RCC 7860 (cell line): ENCODE data around the gene SLC39A11.
A peak's percentile ranks its signal among the peaks of the same experiment; 100 is the strongest.
"Not testable (repeated sequence)": the region's sequence is repeated elsewhere in the genome, so short reads cannot be mapped to it uniquely, and the experiment has no call there.

Experiments used
- DNase-seq: peaks from one replicate; pipeline ENCODE4 v3.0.0-alpha.2; 2015; ENCODE audit warnings: low spot score
- FAIRE-seq: peaks from 2 replicates; lab custom pipeline; 2012; peaks lifted over from hg19 to GRCh38; lab: Jason Lieb, UNC

Gene SLC39A11

DNA sequence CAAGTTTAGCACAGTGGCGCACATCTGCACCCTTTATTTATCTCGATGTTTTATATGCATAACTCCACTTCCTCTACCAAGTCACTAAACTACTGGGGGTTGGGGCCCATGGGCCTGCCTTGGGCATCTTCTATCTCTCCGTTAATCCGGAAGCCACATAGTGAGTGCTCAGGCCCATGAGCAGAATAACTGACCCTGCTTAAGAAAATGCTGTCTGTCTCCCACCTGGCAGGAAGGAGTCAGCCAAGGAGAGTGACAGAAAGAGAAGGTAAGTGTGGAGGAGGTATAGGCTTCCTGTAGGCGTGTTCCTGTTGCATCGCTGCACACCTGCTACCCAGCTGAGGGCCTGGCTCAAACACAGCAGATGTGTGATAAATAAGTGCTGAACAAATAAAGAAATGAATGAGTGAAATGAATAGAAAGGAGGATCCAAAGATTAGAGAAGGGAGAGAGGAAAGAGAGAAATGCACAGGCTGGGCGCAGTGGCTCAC is 320.1 kb downstream of the SLC39A11 start:
- DNase-seq (no peak), FAIRE-seq (no peak)

- FAIRE-seq = no peak
- DNase-seq = no peak
These were observed 320.8 kb downstream of the SLC39A11 start for GRCh38 chr17:72771734-72772133.

GRCh38 chr17:72766761-72767356 is 325.6 kb downstream of the SLC39A11 start:
- FAIRE-seq (peak; percentile 26), DNase-seq (peak; percentile 42)

DNA sequence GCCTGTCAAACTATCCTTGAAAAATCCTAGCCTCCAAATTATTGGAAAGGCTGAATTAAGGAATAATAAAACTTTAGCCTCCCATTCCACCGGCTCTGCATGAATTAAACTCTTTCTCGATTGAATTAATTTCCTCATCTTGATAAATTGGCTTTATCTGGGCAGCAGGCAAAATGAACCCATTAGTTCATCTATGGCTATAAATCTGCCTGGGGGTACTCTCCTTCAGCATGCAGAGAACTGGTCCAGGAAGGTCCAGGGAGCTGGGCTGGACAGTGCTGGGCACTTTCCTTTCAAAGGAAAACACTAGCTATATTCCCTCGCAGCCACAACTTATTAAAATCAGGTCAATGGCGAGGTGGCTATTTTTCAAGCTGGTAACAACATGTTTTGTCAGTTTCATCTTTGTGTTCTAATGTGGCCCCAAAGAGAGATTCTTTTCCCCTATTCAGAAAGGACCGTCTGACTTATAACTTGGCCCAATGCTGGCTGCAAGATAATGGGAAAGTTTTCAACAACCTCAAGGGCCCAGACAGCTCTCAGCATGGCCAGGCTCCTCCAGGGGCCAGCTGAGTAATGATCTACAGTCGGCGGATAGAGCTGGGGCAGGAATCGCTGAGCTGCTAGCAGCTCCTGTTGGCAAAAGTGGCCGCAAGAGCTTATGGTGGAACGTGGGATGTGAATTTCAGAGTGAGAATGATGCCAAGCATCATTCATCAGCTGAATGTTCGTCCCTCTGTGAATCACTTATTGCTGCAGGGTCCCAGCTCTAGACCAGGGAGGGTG is 326.9 kb downstream of the SLC39A11 start:
- no peak for DNase-seq
- no peak for FAIRE-seq

- peak; percentile 67 for DNase-seq
- peak; percentile 87 for FAIRE-seq
These were observed 327.9 kb downstream of the SLC39A11 start for GRCh38 chr17:72764632-72765041.

DNA sequence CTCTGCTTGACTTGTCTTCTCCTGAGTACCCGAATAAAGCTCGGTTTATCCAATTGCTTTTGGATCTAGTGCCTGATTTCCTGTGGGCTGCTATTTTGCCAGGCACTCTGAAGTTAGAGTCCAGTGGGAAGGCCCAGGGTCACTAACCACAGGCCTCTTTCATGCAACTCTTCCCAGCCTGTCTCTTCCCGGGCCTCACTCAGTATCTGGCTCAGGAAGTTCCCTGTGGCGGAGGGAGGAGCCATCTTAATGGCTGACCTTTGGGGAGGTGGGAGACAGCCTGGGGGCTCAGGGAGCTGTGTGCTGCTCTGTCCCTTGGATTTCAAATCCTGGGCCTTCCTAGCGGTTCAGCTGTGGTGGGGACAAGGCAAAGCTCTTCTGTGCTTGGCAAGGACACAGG is 328.5 kb downstream of the SLC39A11 start:
- FAIRE-seq (no peak), DNase-seq (no peak)

- not testable (repeated sequence) for DNase-seq, FAIRE-seq
These were observed 330.5 kb downstream of the SLC39A11 start for GRCh38 chr17:72761893-72762575.

GRCh38 chr17:72761431-72761830 is 331.1 kb downstream of the SLC39A11 start:
- FAIRE-seq = no peak
- no peak for DNase-seq

DNA sequence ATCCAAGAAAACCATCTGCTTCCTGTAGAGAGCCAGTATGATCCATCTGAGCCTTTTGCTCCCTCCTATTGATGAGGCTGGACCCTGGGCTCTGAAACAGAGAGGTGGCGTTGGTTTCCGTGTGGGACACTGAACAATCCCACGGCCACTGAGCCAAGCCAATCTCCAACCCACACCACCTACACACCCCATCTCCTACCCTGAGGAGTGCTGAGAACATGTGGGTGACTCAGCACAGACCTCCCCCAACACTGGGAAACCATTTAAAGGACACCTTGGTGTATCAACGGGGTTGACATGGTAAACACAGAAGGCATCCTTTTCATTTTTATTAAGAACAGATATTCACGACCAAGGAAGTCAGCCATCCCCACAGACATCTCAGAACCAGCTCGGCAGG is 332.1 kb downstream of the SLC39A11 start:
- FAIRE-seq = no peak
- DNase-seq = no peak

- DNase-seq (no peak), FAIRE-seq (no peak)
These were observed 333.2 kb downstream of the SLC39A11 start for GRCh38 chr17:72759301-72759700.

GRCh38 chr17:72756256-72756655 is 336.2 kb downstream of the SLC39A11 start:
- FAIRE-seq (no peak), DNase-seq (no peak)

GRCh38 chr17:72754513-72754912 is 338.0 kb downstream of the SLC39A11 start:
- DNase-seq = peak; percentile 24
- FAIRE-seq = no peak

GRCh38 chr17:72751746-72752145 is 340.7 kb downstream of the SLC39A11 start:
- FAIRE-seq (no peak), DNase-seq (no peak)

DNA sequence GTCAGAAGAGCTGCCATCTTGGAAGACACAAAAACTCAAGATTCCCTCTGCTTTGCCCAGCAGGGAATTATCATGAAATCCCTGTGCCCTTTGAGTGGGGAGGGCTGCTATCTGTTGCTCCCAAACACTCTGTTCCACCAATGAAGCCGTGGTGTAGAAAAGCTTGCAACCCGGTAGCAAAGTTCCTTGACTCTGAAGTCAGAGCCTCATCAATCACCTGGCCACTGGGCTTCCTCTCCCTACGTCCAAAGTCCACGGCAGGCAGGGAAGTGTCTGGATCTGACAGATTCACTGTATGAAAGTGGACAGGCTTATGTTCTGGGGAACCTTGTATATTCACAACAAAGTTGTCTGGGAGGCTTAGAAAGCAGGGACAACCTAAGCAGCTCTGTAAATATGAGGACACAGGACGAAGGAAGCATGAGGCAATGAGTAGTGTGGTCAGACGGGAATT is 343.3 kb downstream of the SLC39A11 start:
- DNase-seq = no peak
- FAIRE-seq = no peak

DNA sequence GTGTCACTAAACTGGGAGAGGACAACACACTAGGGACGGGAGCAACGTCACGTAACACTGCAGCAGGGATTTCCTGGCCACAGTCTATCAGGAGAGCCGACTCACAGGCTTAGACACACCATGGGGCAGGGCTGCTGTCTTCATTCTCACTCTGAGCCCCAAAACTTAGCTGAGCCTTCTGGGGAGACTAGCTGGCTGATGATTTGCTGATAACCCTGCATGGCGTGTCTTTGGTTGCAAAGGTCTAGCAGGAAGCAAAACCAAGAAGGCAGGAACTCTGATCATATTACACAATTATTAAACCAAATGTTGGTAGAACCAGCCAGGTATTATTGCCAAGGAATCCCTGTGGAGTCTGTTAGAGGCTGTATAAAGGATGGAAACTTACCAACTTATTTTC is 345.0 kb downstream of the SLC39A11 start:
- no peak for DNase-seq
- FAIRE-seq = no peak

GRCh38 chr17:72745241-72745640 is 347.2 kb downstream of the SLC39A11 start:
- DNase-seq = no peak
- no peak for FAIRE-seq

GRCh38 chr17:72743037-72743467 is 349.4 kb downstream of the SLC39A11 start:
- FAIRE-seq (no peak), DNase-seq (no peak)

- no peak for FAIRE-seq
- no peak for DNase-seq
These were observed 355.3 kb downstream of the SLC39A11 start for GRCh38 chr17:72737151-72737690.

DNA sequence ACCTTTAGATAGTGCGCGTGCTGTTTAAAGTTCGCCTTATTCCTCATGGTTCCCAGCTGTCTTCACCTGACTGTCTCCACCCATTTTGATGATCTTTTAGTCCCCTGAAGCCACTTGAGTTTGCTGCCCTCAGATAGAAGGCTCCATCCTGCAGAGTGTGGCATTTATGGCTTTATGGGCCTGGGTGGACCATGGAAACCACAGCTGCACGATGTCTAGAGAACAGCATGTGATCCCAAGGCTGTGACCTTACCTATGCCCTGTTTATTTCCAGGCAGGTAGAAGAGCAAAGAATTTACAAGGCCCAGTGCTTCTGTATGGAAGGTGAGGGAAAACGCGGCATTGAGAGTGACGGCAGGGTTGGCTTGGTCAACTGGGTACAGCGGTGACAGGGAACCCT is 356.9 kb downstream of the SLC39A11 start:
- DNase-seq = no peak
- no peak for FAIRE-seq

- no peak for FAIRE-seq
These were observed 357.4 kb downstream of the SLC39A11 start for GRCh38 chr17:72735048-72735447.

DNA sequence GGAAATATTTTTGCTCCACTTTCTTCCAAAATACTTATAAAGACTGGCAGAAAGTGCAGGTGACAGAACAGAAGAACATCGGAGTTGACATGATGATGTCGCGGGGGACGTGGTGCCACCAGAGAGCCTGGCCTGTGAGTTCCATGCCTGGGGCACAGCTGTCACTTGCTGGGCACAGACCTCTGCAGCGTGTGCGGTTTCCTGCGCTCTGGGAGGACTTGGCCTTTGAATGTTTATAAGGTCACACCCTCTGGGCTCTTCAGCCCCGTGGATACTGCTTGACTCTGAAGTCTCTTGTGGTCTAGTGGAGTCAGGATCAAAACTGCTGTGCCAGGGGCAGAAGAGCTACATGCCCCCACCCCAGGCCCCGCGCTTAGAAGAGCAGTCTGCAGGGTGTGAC is 357.9 kb downstream of the SLC39A11 start:
- FAIRE-seq = no peak

More at GRCh38 chr17:72735048-72735447, 357.4 kb downstream of the SLC39A11 start:
- no peak for DNase-seq

More for the DNA sequence above, 357.9 kb downstream of the SLC39A11 start:
- DNase-seq = no peak
